Activated CD4-positive, alpha-beta T cell treated with anti-CD3 and anti-CD28 coated beads, Interleukin-2, amount 50 U/mL, for 4 hours (primary cell): ENCODE results near the gene MAST4.
"Not testable (repeated sequence)": the region's sequence is repeated elsewhere in the genome, so short reads cannot be mapped to it uniquely, and the experiment has no call there.

ENCODE experiments used
- DNase-seq, 2 experiments: peaks; one replicate each; pipeline ENCODE4 v3.0.0-alpha.2; 2020

Gene MAST4

DNA sequence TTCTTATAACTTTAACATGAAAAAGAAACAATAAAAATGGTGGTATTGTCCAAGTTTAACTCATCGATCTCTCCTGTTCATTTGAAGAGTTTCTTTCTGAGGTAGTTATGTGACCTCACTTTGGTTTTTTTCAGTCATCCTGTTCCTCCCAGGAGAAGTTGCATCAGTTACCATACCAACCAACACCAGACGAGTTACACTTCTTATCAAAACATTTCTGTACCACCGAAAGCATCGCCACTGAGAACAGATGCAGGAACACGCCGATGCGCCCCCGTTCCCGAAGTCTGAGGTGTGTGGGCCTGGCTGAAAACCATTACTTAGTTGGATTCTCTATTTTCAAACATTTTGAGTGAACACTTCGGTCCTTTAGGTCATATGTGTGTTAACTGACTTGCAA, 504.1 kb downstream of the MAST4 start:
- DNase-seq, result no peak

DNA sequence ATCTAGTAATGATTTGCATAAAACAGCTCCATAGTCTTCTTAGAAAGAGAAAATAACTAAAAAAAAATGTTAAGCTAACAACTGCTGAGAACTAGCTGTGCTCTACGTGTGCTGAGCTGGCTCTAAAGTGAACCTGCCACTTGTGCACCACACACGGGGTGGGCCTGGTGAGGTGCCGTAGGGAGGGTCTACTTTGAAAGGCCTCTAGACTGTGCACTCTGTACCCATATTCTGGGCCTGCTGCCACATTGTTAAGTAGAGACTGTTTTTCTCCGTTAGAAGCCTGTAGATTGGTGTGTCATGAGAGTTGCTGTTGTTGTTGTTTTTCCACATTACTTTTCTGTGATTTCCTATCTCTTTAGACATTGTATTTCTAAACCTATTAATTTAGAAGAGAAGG, 506.5 kb downstream of the MAST4 start:
- DNase-seq, result no peak

DNA sequence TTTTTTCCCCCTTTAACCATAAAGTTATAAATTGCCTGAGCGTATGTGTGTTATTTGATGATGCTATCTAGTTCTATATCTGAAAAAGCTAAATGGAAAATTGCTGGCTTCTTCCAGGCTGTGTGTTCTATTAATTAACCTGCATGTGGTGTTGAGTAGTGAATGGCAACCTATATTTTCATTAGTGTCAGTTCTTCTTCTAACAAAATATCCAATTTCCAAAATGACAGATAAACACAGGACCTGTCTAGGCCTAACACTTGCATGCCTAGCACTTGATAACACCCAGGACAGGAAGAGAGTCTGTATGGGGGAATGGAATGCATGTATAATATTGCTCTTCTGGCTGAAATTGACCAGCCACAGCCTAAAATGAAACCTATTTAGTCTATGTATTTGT, 508.7 kb downstream of the MAST4 start:
- no peak for DNase-seq

DNA sequence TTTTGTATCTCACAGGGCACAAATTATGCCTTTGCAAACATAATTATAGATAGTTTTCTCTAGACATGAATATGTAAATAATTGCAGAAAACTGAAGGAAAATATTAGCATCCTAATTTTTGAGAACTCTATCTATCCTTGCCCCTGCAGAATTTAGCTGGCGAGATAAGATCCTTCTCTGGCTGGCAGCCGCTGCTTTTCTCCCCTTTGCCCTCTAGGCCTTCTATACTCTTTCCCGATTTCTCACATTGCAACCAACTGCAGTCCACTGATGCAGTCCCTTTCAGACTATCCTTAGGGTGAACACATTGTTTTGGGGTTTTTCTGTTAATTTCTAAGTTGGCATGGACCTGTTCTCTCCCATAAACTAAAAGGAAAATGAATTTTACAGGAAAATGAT, 509.1 kb downstream of the MAST4 start:
- DNase-seq, result no peak

DNA sequence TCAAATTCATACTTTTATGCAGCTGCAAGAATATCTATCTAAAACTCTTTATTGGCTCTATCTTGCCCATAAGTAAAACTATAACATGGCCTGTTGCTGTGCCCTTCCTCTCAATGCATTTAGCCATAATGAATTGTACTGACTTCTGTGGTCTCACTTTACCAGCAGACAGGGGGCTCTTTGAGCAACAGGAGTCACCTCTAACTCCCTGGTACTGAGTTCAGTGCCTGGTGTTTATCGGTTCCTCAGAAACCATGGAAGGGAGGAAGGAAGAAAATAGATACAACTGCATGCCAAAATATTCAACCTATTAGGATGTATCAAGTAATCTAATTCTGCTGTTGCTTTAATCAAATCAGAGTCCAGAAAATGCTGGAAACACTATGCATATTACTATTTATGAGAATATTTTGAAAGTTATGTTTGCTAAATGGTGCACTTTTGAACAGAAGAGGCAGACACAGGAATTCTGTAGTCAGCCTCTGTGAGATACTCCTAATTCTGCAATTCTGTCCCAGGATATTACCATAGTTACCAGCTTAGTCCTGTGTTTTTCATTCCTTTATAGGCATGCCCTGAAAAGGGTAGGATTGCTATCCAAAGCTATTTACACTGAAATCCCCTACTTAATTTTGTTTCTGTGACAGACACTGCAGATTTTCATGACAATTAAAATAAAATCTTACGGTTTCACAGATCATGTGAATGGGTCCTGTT, 510.6 kb downstream of the MAST4 start:
- no peak for DNase-seq

DNA sequence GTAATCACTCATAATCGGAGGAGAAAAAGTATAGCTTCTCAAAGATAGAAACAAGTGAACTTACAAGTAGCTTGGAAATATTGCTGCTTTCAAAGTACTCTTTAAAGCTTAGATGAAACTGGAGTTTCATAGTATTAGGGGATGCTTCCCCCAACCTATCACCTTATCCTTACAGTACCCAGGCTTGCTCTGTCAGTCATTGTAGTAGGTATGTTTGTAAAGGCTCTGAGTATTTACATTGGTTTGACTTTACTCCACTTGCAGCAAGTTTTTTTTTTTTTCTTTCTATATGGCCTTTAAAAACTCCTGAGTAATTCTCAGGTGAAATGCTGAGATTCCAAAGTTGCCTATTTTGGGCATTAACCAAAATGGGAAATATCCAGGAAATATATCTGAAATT, 515.6 kb downstream of the MAST4 start:
- no peak for DNase-seq

DNA sequence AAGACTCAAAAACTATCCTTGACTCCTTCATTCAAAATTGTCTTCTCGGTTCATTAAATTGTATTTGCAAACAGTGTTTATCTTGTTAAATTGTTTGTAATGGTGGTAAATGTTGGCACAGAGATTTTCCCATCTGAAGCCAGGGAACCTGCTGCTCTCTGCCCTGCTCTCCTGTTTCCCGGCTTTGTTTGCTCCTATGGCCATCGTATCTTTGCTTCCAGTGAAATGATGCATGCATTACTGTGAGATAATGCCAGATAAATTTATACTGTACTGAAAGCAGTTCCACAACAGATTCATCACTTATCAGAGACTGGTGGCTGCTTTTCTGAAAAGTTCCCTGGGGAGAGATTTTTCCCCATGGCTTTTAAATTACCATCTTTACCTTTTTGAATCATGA, 519.1 kb downstream of the MAST4 start:
- no peak for DNase-seq

DNA sequence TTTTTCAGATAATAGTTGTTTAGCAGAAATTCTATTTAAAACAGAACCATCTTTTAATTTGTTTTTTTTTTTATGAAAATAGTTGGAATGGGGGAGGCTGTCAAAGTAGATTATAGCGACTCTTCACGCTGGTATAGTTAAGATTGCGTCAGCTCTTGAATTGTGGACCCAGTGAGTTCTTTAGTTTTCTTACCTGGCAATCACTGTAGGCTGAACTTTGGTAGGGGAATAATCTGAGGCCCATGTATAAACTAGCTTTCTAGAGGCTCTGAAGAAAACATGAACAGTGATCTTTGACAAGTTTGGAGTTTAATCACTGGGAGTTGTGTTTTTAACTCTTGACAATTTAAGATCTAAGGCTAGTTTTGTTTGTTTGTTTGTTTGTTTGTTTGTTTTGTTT, 519.6 kb downstream of the MAST4 start:
- no peak for DNase-seq

DNA sequence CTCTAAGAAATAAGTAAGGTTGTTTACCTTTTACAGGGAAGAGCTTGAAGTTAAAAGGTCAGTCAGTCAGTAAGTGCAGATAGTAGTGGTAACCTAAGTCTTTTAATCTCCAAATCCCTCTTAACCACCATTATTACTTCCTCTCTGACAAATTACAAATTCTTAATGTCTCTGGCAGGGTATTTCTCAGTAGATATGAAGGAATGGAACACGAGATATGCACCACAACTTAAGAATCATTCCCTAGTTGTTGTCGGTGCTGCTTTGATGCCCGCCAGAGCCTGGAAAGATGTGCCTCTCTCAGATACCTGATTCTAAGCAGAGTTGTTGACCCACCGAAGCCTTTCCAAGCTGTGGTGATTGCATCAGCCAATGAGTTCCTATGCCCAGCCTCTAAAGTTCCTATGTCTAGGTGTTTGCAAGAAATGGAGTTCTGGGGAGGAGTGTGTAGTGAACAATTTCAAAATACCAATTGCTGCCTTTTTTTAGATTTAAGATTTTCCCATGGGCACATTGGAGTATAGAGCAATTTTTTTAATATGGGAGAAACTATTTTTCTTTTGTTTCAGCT, 521.9 kb downstream of the MAST4 start:
- DNase-seq, result no peak

DNA sequence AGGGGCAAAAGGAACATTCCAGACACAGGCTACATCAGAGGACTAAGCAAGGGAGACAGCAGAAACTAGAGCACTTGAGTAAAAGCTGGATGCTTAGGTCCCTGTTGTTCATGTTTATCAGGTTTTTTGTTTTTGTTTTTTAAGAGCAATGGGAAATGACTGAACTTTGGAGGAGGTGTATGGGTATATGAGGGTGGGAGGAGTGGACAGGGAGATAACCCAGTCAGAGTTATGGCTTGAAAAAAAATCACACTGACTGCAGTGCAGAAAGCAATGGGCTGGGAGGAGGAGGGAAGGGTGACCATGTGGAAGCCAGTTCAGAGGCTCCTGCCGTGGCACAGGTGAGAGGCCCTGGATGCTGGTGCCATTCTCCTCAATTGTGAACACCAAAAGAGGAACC, 522.8 kb downstream of the MAST4 start:
- no peak for DNase-seq

DNA sequence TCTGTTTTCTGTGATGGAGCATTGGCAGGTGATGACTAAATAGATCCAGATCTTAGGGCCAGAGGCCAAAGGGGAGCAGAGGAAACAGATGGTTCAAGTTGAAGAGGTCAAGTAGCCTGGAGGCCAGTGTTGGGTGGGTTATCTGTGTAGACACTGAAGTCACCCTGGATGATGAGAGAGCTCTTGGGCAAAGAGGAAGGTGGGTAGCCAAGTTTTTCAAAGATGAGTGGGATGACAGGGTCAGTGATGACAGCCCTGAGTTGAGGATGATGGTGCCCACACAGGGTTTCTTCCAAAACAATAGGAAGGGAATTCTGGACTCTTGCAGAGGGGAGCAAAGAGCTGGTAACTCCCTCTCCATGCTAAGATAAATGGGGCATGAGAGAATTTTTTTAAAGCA, 523.8 kb downstream of the MAST4 start:
- no peak for DNase-seq

DNA sequence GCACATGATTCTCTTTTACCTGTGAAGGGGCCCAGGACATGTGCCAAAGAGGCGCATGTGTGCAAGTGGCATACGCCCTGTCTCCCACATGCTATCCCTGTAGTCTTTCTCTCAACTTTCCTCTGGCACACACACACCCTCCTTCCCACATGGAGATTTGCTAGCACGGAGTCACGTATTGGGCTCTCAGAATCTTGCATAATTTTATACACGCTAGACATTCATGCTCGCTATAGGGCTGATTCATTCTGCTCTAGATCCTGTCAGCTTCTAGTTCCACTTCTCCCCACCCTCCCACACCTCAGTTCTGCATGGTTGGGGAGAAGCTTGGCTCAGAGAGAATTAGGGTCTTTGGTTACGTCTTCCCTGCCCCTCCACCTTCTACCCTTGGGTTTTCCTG, 527.6 kb downstream of the MAST4 start:
- DNase-seq, result no peak

DNA sequence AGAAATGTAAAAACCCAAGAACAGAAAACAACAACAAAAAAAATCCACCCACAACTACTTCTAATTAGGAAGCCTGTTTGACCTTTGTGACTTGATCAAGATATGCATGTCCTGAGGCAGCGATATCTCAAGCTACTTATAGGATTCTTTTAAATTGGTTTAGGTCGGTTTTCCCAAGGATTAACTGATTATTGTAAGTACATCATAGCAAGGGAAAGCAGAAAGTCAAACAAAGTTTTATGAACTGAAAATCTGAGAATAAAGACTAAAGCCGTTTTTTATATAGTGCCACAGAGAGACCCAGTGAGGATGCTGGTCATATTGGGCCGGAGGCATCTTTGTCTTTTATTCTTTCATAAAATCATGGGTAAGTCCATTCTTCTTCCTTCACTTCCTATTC, 528.4 kb downstream of the MAST4 start:
- no peak for DNase-seq

DNA sequence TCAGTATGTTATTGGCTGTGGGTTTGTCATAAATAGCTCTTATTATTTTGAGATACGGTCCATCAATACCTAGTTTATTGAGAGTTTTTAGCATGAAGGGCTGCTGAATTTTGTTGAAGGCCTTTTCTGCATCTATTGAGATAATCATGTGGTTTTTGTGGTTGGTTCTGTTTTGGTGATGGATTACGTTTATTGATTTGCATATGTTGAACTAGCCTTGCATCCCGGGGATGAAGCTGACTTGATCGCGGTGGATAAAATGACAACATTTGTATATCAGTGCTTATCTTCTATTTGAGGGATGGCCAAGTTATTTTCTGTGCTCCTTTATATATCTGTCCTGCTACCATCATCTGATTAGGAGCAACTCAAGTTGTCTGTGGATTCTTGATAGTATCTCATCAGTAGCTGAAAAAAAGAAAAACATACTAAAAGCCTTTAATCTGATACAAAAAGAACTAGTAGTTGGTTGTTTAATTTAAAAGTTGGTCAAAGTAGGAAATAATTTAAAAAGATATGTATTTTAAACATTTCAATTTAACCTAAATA, 531.2 kb downstream of the MAST4 start:
- not testable (repeated sequence) for DNase-seq

DNA sequence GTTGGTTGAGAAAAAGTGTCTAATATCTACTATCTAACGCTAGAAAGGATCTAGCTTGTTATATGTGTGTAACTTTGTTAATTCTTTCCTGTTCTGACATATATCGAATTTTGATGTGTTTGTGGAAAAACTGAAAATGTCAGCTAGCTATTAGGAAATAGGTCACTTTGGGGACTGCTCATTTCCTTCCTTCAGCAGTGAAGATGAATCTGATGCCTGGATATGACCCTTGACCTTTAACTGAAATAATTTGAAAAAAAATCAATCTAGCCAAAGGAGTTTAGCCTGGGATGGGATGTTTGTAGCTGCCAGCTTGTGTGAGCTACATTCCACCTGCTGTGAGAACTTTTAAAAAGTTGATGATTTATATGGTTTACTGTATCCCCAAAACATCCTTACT, 533.6 kb downstream of the MAST4 start:
- no peak for DNase-seq

DNA sequence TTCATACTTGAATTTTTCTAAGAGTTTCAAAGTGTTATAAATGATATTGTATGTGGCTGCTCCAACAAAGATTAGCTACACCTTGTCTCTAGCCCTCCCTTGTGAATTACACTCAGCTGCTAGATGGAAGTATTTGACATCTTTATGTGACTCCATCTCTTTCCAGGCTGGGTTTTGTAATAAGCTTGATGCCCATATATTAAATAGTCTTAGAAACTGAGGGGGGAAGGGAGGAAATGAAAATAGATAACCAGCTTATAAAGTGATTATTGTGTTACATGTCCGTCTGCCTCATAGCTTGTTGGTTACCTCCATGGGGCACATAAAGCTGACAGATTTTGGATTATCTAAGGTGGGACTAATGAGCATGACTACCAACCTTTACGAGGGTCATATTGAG, 537.0 kb downstream of the MAST4 start:
- DNase-seq, result no peak

DNA sequence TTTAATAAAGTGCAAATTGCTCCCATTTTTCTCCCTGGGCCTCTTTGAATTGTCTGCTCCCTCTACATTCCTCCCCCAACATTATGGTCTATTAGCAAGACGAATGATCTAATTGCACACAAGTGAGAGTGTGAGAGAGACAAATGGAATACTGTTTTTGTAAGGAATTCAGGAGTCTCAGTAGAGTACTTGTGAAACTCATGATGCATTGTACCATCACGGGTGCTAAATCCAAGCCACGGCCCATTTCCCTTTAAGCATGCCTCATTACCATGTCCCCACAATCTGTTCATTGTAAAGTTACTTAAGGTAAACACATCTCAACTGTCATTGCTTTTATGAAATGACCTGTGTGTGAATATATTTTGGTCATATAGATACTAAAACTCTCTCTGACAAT, 537.6 kb downstream of the MAST4 start:
- no peak for DNase-seq

DNA sequence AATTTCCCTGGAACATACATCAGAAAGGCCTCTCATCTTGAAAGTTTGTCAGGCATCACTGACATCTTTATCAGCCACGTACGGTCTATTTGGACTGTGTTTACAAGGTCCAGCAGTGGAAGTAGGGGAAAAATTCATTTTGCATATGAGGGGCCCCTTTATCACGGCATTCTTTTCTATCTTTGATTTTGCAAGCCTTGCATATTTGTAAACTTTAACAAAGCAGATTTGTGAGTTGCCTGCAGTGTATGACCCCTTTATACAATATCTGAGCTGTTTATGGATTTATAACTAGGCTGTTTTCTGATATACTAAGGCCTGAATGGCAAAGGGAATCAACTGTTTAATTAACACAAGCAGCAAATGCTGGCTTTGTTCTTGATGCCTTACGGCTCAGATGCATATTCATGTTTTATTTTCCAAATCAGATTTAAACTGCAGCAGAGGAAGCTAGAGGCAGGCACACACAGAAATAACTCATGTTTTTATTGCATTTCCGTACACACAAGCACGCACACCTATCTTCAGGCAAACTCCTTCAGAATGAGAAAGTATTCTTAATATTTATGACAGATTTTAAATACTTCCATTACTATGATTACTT, 539.3 kb downstream of the MAST4 start:
- no peak for DNase-seq

DNA sequence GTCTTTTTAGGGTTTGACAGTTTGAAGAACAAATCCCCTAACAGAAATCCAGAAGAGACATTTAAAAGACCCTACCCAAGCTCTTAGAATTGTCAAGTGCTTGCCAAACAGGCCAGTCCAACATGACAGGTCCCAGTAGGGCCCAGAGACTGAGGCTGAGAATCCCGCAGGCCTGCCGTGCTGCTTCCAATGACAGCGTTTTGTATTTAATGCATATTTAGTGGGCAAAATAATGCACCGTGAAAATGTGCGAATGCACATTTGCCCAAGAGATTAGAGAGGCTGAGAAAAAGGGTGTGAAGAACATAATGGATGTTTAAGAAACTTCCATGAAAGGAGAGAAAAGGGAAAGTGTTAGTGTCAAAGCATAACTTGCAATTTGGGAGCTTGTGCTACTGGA, 542.8 kb downstream of the MAST4 start:
- no peak for DNase-seq

DNA sequence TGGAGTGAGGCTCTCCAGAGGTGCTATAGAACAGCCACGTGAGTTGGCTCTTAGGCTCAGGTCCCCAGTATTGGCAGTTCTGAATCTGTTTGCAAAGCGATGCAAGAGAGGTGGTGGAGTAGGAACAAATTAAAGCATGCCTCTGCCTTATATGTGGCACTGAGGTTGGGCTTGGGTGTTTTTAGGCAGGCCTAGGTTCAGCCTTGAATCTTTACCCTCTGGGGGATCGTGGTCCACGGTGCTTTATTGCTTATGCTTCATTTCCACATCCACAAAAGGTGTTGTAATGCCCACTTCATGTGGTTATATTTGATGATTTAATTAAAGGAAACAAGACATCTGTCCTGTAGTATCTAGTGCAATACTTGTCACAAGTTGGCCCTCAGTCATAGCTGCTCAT, 544.2 kb downstream of the MAST4 start:
- no peak for DNase-seq

DNA sequence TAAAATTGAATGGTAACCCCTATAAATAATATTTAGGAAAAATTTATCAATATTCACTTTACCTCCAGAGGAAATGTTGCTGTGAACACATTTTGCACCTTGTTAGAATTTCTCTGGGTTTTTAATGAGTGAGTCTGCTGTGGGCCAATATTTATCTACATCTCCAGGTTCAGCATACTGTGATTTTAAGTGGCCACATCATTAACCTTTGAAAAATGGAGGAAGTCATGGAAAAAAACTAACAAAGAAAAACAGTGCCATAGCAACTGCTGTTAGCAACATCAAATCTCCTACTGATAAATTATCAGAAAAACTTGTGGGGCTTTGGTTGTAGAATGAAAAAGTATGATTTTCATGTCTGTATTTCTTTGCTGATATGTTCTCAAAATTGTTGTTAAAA, 545.5 kb downstream of the MAST4 start:
- no peak for DNase-seq

DNA sequence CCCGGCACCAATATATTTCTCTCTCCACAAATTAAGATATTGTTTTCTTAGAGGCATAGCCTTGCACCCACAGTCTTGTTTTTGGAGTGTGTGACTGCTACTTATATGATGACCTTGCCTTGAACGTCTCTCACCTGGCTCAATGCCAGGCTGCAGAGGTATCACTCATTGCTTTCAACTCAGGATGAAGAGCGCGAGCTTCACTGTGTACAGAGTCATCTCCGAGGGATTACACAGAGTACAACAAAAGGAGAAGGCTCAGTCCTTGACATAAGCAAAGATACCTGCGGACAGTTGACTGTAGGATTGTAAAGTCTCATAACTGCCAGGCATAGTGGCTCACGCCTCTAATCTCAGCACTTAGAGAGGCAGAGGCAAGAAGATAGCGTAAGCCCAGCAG, 546.6 kb downstream of the MAST4 start:
- no peak for DNase-seq

DNA sequence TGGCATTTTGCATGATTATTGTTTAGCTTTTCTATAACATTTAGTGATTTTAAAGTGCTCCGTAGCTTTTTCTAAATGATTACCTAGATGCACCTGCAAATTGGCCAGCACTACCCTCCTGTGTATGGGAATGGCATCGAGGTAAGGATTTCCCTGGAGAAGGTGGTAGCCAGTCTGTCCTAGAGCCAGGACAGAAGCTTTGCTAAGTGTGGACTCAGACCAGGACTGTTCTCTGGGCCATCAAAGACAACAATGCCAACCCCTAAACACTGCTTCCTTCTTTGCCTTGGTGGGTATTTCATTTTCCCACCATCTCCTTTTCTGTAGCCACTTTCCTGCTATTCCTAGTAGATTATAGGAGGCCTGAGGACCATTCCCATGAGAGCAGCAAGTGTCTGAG, 547.4 kb downstream of the MAST4 start:
- DNase-seq, result no peak

DNA sequence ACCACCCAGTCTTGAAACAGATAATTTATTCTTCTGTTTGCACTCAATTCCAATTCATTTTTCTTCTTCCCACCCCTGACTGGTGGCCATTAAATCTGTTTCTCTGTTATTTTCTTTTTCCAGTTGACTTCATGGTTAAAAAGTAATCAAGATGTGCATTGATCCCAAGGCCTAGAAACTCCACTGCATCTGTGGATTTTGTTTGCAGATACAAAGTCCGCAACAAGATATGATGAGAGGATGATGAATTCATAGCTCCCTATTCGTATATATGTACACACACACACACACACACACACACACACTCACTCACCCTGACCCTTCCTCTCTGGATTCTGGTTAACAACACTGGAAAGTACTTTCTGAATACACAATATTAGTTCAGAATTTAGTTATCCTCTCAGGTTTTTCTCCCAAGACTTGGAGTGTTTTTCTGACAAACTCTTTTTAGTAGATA, 548.0 kb downstream of the MAST4 start:
- no peak for DNase-seq
